Left ventricle myocardium superior (tissue), 1 donor: ENCODE results near the gene HOXB13. TPM values are rescaled to one million over a fixed set of nuclear protein-coding genes. Genes with fewer than 3 reads are reported as not detected.

Source experiments
- ATAC-seq: fragments of 200-7000 bp; cut with Tn5 transposase; one replicate; pipeline ENCODE4 v1.9.1; 2020; ENCODE audit warnings: mild to moderate bottlenecking, moderate library complexity
- DNase-seq: peaks from one replicate; pipeline ENCODE4 v3.0.0-alpha.2; 2020
- intact Hi-C: fragments of 100-400 bp; cut with micrococcal nuclease; formaldehyde crosslinking; loops from one replicate; pipeline ENCODE4 v1.11.0; 2022
- long read RNA-seq: library from polyadenylated mRNA; unstranded; transcript quantifications from one replicate; pipeline ENCODE4 v2.0.0, GENCODE V29; 2021
- total RNA-seq: library from RNA; stranded (reverse); fragmentation: NEBNext Ultra II Directional; extraction: Animal tissue kit (Norgen Biotek cat#: 25700); gene quantifications from one replicate; pipeline ENCODE4 v1.2.1, GENCODE V29; 2021
- donor health status: DM: no; HTN: yes; CAD: no; lungs with severe emphysema.

Gene HOXB13
- total RNA-seq, result not detected
- long read RNA-seq, result 0 reads

DNA sequence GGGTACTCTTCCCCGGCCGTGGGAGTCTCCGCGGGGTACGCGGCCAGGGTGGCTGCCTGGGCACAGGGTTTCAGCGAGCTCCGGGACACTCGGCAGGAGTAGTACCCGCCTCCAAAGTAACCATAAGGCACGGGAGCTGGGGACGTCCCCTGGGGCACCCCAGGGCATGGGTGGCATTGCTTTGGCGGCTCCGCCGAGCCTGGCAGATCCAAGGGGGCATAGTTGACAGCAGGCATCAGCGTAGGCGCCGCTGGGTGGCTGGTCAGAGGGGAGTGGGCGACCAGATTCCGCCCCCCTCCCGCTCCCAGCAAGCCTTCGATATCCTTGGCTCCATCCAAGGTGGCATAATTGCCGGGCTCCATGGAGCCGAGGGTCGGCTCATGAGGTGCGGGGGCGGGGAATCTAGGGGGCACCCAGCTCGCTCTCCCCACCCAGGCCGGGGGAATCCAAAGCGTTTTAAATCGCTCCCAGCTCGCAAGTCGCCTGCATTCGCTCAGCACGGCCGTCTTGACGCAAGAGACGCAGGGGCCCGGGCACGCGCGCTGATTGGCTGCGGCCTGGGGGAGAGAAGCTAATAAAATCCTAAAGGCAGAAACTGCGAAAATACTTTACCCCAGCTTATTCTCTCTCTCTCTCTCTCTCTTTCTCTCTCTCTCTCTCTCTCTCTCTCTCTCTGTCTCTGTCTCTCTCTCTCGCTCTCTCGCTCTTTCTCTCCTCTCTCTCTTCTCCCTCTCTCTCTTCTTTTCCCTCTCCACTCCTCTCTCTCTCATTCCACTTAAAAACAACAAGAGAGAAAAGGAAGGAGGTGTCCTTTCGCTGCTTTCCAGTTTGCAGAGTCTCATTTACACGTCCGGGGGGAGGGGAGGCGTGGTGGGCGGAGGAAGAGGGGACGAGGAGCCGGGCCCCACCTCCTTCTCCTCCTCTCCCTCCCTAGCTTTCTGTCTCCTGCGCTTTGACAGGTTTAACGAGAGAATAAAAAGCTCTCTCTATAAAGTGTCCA is at the start of gene HOXB13:
Gene HOXB13 (minus strand): TSS at position 519 of the 1,000 bp plus-strand sequence. CDS start 157 bp downstream, at position 362.
- intact Hi-C loops, result loop anchor here (10.0 kb wide), 1 partner anchor 66 kb away; no protein-coding TSS in a partner anchor
- ATAC-seq (peak; percentile 22), DNase-seq (peak; percentile 55)

GRCh38 chr17:48776602-48777001 is 48.1 kb upstream of the HOXB13 start:
- no peak for ATAC-seq

DNA sequence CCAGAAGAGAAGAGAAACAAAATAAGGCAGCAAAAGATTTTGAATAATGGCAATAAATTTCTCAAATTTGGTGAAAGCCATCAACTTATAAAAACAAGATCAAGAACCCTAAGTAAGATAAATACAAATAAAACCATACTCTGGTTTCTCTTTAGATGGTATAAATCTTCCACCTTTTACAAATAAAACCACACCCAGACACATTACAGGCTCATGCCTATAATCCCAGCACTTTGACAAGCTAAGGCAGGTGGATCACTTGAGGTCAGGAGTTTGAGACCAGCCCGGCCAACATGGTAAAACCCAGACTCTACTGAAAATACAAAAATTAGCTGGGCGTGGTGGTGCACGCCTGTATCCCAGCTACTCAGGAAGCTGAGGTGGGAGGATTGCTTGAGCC is 44.7 kb upstream of the HOXB13 start:
- no peak for DNase-seq
- intact Hi-C loops, result no loop called here
- ATAC-seq, result no peak

More at GRCh38 chr17:48776602-48777001, 48.1 kb upstream of the HOXB13 start:
- intact Hi-C loops, result no loop called here
- DNase-seq, result no peak

- no peak for DNase-seq
- intact Hi-C loops, result no loop called here
- ATAC-seq, result no peak
Measured at GRCh38 chr17:48770954-48771353, 42.4 kb upstream of the HOXB13 start.

DNA sequence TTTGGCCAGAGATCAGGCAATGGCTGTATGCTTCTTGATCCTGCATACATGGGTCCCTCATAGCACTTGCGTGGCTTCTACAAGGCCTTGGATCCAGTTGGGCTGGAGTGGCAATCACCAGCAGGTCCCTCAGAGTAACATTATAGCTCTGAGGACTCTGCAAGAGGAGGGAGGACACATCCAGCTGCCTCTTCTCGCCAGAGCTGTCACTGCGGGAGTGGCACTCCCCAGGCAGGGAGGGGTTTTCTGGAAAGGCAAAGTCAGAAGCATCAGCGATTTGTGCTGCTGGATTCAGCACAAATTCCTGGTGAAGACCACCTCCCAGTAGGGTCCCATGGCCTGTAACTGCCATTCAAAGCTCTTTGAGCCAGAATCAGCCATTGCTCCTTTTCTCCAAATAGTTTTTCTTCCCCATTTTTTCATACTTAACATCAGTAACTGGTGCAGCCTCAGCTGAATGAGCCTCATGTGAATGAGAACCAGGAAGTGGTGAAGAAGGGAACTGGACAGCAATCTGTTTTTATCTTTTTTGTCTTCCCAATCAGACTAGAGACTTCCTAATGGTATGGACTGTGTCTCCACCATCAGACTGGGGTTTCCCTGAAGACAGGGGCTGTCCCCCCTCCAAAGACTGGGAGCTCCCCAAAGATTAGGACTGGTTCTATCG is 40.6 kb upstream of the HOXB13 start:
- DNase-seq (no peak), ATAC-seq (no peak)
- intact Hi-C loops, result no loop called here

DNA sequence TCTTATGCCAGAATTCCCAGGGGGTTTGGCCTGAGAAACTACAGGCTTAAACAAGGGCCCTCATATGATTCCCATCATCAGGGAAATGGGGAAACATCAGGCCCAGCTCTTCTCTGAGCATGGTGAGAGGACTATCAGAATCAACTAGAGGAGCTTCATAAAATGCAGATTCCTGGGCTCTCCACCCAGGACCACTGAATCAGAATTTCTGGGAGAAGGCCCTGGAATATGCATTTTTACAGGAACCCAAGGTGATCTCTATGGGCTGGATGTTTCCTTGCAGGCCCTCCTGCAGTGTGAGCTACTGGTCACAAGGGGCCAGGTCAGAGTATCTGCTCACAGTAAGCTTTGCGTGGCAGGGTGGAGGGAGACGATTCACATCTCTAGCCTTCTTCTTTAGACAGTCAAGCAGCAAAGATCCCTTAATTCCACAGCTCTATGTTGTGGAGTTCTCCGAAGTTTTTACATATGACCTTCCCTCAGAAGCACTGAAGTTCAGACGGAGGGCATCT is 38.8 kb upstream of the HOXB13 start:
- DNase-seq (no peak), ATAC-seq (no peak)
- intact Hi-C loops, result no loop called here

GRCh38 chr17:48761114-48761513 is 32.6 kb upstream of the HOXB13 start:
- ATAC-seq (no peak), DNase-seq (no peak)
- intact Hi-C loops, result no loop called here

- DNase-seq (no peak), ATAC-seq (no peak)
- intact Hi-C loops, result no loop called here
Measured at GRCh38 chr17:48760411-48760810, 31.9 kb upstream of the HOXB13 start.

DNA sequence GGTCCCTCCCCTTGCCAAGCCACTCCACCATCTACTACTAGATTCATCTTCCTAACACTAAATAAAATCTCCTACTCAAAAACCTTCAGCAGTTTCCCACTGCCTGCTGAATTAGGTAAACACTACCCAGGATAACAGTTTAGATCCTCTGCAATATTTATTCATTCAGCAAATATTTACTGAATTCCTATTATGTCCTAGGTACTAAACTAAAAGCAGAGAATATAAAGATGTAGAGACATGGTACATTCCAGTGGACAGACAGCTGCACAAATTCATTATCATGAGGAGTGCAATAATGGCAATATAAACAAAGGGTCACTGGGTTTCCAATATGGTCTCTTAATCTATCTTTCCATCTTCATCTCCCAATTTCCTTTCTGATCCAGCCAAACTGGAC is 30.7 kb upstream of the HOXB13 start:
- intact Hi-C loops, result no loop called here
- ATAC-seq (no peak), DNase-seq (no peak)

- intact Hi-C loops, result no loop called here
- no peak for ATAC-seq
- DNase-seq, result no peak
Measured at GRCh38 chr17:48757524-48757961, 29.0 kb upstream of the HOXB13 start.

DNA sequence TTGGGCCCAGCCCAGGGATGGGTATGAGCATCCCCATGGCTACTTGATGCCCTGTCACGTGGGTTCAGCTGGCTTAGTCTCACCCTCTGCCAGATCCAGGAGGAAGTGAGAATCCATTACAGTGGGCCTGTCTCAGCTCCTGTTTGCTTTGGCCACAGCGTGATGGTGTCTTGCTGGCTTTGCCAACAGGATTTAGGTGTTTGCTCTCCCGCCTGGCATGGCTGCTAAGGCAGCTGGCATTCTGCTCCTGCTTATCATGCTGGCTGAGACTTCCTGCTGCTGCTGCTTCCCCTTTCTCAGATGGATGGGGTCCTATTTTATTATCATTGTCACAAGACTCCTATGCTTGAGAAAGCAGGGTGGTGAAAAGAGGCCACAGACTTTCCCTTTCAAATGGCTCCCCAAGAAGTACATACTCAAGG is 28.3 kb upstream of the HOXB13 start:
- ATAC-seq (no peak), DNase-seq (no peak)
- intact Hi-C loops, result no loop called here

DNA sequence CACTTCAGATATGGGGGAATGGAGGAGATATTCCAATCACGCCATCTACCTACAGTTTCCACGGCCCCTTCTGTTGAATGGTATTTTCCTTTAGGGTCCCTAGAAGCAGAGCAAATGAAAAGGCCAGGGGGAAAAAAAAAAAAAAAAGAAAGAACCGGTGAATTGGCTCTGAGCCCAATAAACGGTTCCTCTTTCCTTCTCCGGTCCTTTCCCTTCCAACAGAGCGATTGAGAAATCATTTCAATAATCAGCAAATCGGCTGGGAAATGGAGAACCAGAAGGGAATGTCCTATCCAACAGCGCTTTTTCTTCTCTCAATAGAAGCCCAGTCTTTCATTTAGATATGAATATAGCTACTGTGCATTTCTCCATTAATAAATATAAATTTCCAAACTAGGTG is 26.8 kb upstream of the HOXB13 start:
- ATAC-seq (no peak), DNase-seq (no peak)
- intact Hi-C loops, result no loop called here

DNA sequence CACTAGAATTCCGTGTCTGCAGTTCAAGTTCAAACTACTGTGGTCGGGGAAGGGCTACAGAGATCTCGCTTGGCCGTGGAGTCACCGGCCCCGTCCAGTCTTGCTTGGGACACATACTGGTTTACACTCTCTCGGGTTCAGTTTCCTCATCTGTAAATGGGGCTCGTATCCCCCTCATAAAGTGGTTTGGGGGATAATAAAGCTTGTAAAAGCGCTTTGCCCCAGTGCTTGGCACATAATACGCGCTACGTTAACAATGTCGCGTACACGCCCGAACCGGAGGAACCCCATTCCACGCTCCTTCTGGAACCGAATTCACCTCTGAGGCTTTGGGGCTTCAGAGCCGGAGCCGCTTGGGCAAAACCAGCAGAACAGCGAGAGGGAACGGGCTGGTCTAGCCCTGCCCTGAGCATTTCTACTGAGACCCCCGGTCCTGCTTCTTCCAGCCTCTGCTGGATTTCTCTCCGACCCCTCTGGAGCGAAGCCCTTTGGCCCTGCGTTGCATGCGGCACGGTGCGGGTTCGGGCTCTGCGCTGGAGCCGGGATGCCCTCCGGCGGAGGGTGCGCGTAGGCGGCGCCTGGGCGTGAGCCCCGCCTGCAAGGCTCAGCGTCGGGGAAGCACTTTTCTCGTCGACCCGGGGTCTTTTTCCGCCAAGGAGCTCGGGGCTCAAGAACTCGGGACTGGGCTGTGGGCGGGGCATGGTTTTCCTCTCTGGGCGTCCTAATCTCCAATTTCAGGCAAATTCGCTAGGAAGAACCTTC is 26.1 kb upstream of the HOXB13 start:
- intact Hi-C loops, result no loop called here
- DNase-seq, result no peak
- no peak for ATAC-seq

DNA sequence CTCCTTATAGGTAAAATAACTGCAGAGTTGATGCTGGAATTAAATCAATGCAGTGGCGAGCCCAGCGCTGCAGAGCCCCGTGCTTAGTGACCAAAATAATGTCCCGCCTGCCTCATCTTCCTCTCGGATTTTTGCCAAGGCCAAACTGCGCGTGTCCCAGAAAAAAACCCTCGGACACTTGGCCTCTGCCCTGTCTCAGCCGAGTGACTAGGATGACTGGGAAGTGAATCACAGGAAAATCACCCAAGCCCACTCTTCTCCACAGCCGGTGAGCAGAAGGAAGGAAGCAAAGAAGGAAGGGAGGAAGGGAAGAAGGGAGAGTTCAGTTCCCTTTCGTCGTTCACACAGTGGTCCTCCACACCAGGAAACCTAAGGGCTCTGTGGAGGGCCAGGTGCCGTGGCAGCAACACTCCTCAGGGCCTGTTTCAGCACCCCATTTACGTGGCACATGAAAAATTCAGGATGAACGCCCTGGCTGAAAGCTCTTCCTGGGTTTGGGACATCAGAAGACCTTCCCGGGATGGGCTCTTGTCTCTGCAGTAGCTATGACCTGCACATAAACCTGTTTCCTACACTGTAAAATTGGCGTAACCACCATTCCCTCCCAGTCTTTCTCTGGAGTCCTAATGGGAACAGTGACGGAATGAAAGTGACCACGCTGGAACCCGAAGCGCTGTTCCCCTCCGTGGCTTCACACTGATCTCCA is 25.4 kb upstream of the HOXB13 start:
- intact Hi-C loops, result no loop called here
- DNase-seq (no peak), ATAC-seq (no peak)

GRCh38 chr17:48752399-48753288 is 24.1 kb upstream of the HOXB13 start:
- intact Hi-C loops, result no loop called here
- DNase-seq (no peak), ATAC-seq (no peak)

- DNase-seq (no peak), ATAC-seq (no peak)
- intact Hi-C loops, result no loop called here
Measured at GRCh38 chr17:48751733-48752398, 23.3 kb upstream of the HOXB13 start.

- no peak for ATAC-seq
Measured at GRCh38 chr17:48751172-48751571, 22.6 kb upstream of the HOXB13 start.

More at GRCh38 chr17:48751172-48751571, 22.6 kb upstream of the HOXB13 start:
- intact Hi-C loops, result no loop called here
- DNase-seq, result no peak
